ENCODE results near the gene GNAI1.

GNAI1 gene

DNA sequence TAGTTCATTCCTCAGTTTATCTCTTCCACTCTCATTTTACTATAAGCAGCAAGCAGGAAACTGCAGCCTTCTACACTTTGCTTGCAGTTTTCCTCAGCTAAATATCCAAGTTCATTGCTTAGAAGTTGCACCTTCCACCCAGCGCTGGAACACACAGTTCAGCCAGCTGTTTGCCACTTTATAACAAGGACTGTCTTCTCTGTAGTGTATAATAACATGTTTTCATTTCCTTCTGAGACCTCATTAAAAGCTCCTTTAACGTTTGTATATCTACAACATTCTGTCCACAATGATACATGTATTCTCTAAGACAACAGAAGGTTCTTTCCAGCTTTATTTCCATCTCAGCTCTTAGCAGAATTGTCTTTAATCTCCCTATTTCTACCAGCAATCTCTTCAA, 74.1 kb downstream of the GNAI1 start:
- FAIRE-seq: no peak
- DNase-seq (ENCODE audit: low spot score): no peak

GRCh38 chr7:80210400-80210799, 75.8 kb downstream of the GNAI1 start:
- no peak for DNase-seq (ENCODE audit: low spot score)
- no peak for FAIRE-seq

DNA sequence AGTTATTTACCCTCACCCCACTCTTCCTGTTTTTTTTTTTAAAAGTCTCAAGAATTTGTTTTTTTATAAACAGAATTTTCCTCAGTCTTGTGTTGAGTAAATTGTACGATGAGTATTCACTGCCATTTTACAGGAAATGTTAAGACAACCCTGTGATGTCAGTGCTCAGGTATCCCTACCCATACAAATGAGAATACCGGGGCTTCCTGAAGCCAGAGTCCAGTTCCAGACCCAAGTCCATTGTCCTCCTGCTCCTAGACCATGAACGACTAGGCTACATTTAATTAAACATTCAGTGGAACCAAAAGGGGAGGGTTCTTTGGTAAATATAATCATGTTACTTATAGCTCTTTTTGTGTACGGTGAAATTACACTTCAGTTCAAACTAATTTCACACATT, 79.2 kb downstream of the GNAI1 start:
- FAIRE-seq (no peak), DNase-seq (ENCODE audit: low spot score) (no peak)

GRCh38 chr7:80215734-80216133, 81.1 kb downstream of the GNAI1 start:
- DNase-seq (ENCODE audit: low spot score) (no peak), FAIRE-seq (no peak)

- FAIRE-seq (peak; percentile 41), DNase-seq (ENCODE audit: low spot score) (no peak)
Measured at GRCh38 chr7:80216996-80217842, 82.6 kb downstream of the GNAI1 start.

- DNase-seq (ENCODE audit: low spot score): peak; percentile 92
- FAIRE-seq: peak; percentile 99
Measured at GRCh38 chr7:80218723-80219122, 84.1 kb downstream of the GNAI1 start.

- no peak for DNase-seq (ENCODE audit: low spot score)
- no peak for FAIRE-seq
Measured at GRCh38 chr7:80220022-80220634, 85.5 kb downstream of the GNAI1 start.

- DNase-seq (ENCODE audit: low spot score) (no peak), FAIRE-seq (no peak)
Measured at GRCh38 chr7:80224415-80224814, 89.8 kb downstream of the GNAI1 start.

DNA sequence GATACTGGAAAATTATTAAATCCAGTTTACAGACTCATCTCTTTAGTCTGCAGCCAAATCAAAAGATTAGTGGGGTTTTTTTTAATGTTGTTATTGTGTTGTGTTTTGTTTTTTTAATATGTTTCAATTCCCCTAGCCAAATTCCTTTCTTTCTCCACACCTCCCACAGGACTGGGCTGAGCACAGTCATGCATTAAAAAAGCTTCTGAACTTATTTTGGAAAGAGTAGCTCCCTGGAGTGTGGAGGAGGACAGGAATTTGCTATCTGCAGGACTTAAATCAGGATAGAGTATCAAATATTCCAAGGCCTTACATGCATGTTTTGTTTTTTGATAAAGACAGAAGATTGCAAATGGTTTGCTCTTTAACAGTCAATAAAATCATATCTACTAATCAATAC, 90.7 kb downstream of the GNAI1 start:
- no peak for FAIRE-seq
- no peak for DNase-seq (ENCODE audit: low spot score)

DNA sequence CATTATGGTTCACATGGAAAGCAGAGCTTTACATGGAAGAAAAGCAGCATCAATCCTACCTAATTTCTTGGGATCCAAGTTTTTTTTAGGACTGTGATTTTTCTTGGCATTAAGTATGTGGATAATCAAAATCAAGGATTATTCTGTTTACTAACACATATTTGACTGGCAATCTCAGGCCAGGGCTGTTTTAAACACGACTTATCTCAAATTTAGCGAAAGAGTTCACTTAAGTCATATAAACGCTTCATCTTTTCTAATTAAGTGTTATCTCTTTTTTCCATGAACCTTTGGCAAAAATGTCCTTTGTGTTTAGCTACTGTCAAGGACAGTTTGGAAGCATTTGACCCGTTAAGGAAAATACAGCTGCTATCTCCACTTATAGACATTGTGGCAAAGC, 92.0 kb downstream of the GNAI1 start:
- FAIRE-seq (no peak), DNase-seq (ENCODE audit: low spot score) (no peak)

DNA sequence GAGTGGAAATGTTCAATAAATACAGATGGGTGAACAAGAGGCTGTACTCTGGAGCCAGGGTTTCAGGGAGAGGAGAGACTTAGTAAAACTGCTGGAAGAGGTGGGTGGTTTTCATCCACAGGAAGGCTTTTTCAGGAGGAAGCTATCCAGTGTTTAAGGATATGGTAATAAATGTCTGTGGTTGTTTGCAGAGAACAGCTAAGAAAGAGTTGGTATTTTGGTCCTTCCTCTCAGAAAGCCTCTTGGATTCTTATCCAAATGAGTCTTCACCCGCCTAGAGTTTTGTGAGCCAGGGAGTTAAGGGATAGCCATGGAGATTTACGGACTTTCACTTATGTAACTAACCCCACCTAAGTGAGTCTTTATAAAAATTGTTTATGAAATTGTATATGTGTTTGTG, 95.7 kb downstream of the GNAI1 start:
- FAIRE-seq (no peak), DNase-seq (ENCODE audit: low spot score) (no peak)

DNA sequence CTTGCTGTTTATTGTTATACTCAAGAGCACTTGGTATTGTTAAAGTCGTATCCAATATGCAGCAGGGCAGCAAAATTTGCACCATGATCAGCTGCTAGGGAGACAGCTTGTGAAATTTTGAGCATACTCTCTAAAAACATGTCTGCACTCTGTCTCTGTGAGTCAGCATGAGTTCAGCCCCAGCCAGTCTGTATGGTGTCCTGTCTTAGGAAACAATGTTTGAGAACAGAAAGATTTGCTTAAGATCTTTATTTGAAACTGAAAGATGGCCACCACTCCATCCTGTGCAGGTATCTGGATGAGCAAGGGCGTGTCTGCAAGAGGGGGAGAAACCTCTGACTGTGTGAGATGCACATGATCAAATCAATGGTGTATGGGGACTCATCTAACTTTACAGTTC, 97.1 kb downstream of the GNAI1 start:
- FAIRE-seq (no peak), DNase-seq (ENCODE audit: low spot score) (no peak)

DNA sequence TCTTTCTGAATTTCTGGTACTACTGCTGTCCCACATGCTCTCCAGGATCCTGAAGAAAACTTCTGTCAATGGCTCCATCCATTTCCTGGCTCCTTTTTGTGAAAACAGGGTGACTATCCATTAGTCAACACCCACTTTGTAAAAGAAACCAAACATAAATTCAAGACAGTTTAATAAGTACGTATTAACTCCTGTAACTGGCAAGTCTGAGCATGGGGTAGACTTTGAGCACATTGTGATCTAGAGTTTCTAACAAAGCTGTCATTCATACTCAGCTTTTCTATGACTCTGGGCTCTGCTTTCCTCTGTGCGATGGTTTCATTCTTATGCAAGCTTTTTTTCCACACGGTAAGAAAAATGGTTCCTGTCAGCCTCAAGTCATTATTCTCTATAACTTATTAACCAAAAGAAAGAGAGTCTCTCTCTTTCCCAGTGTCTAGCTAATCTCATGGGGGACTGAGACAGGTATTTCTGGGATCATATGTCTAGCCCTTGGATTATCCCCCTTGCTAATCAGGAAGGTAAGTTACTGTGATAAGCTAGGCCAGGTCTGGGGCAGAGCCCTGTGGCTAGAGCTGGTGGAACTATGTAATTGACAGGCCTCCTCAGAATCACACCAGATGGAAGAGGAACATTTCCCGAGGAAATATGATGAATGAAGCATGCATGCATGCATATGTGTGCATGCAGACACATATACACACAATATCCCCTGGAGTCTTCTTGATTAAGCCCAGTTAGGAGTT, 98.5 kb downstream of the GNAI1 start:
- DNase-seq (ENCODE audit: low spot score) (peak; percentile 40), FAIRE-seq (peak; percentile 70)

- FAIRE-seq (no peak), DNase-seq (ENCODE audit: low spot score) (no peak)
Measured at GRCh38 chr7:80235334-80235733, 100.7 kb downstream of the GNAI1 start.

DNA sequence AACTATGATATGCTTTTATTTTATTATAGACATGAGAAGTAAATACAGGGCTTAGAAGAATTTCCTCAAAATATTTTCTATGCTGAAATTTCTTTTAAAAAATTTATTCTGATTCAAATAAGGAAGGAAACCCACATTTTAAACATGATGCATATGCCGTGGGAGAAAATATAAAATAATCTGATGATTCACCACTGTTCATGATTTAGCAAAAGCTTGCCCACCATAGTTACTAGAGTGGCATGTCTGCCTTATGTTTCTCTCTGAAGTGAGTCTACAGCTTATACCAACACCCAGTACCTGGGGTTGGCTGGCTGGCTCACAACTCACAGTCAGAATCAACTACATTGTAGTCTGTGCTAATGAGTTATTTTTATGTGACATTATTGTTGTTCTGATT, 102.0 kb downstream of the GNAI1 start:
- FAIRE-seq: no peak
- DNase-seq (ENCODE audit: low spot score): no peak

DNA sequence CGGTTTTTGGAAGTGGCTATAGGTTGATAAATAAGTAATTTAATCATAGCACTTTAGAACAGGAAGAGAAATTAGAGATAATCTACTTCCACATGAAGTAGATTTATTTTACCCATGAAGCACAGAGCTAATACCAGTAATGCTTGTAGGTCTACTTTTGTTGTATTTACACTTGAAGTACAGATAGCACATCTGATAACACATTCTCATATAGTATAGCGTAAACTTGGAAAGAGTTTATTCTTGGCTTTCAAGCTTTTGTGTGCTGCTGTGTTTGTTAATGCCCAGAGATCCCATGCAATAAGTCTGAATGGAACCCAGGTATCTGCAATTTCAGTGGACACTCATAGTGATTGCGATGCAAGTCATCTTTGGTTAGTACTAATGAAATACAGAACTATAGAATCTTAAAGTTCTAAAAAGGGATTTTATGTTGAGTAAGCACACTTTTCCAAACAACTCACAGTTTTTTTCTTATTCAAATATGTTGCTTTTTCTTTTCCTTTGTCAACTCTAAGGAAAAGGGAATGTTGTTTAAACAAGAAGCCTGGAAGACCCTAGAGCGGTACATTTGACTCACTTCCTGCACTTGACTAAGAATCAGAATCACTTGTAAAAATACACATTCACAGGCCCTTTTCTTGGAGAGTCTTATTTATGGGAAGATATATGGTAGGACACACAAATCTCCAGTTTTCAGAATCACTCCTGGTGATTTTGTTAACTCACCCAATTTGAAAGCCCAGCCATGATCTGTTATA, 105.8 kb downstream of the GNAI1 start:
- FAIRE-seq (no peak), DNase-seq (ENCODE audit: low spot score) (no peak)

GRCh38 chr7:80241671-80242070, 107.0 kb downstream of the GNAI1 start:
- FAIRE-seq (no peak), DNase-seq (ENCODE audit: low spot score) (no peak)

DNA sequence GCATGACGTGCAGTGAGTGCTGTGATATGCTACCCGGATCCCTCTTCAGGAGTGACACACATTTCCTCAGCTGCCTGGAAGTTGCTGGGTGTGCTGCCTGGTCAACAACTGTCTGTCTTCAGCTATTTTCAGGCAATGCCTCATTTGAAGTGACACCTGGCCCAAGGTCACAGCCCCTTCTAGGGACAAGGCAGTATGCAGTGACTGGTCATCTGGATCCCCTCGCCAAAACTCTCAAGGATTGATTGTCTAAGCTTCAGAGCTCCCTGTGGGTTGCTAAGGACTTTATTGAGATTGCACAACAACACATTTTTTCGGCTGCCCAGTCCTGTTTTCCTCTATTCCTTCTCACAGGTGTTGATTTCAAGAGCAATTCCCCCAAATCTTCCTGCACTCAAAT, 108.8 kb downstream of the GNAI1 start:
- no peak for DNase-seq (ENCODE audit: low spot score)
- FAIRE-seq: no peak

GRCh38 chr7:80244206-80244916, 109.7 kb downstream of the GNAI1 start:
- FAIRE-seq (no peak), DNase-seq (ENCODE audit: low spot score) (no peak)

DNA sequence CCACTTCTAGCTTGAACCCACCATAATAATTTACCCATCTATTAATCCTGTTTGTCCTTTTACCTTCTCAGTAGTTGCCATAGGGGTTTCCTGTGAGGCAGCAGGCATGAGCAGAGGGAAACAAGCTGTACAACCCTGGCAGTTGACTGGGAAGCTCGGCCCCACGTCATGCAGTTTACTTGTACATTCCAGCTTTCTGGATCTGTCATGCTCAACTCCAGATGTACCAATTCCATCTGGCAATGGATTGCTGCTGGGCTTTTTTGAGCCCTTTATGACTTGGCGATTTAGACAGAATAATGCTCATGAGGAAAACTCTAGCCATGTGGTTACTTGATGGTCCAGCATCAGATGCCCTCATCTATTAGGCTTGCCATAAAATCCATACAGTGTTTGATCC, 112.5 kb downstream of the GNAI1 start:
- FAIRE-seq: no peak

DNA sequence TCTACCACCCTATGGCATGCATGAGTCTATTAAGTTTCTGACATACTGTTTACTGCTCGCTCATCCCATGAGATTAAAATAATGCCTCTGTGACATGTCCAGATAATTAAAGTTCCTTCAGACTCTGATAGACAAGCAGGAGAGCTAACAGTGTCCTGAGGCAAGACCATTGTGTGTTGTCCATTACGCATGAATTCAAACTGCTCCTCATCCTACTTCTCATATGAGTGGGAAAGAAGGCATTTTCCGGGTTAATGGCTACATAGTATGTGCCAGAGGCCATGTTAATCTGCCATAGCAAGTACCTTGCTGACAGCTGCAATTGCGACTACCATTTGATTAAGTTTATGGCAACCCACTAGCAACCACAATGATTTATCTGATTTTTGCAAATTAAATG, 113.3 kb downstream of the GNAI1 start:
- FAIRE-seq: no peak
- DNase-seq (ENCODE audit: low spot score): no peak

More for the DNA sequence above, 112.5 kb downstream of the GNAI1 start:
- no peak for DNase-seq (ENCODE audit: low spot score)

All from RCC 7860 (cell line).